GM23338 (cell line): ENCODE data around the gene GOLGA8B. TPM values are rescaled to one million over a fixed set of nuclear protein-coding genes. Genes with fewer than 3 reads are reported as not detected.

Experiments
- ATAC-seq: fragments of 200-7000 bp; cut with Tn5 transposase; 3 replicates; pipeline ENCODE4 v1.9.1; 2020
- DNase-seq: peaks from one replicate; pipeline ENCODE4 v3.0.0-alpha.2; 2015; ENCODE audit warnings: low spot score
- H2AFZ ChIP-seq: fragments of 200-600 bp; sonication (generic); 2 replicates; pipeline ENCODE4 v1.8.0; 2016; ENCODE audit warnings: antibody characterized with exemption, mild to moderate bottlenecking, moderate library complexity
- H3F3A ChIP-seq: fragments of 200-600 bp; sonication (generic); replicated peaks from 2 replicates; pipeline ENCODE4 v1.8.0; 2017; ENCODE audit warnings: antibody characterized with exemption, mixed run types, low read depth
- H3K27ac ChIP-seq: fragments of 200-600 bp; sonication (generic); 2 replicates; pipeline ENCODE4 v1.6.1; 2016; ENCODE audit warnings: low read depth
- H3K27me3 ChIP-seq: fragments of 200-600 bp; sonication (generic); 2 replicates; pipeline ENCODE4 v1.8.0; 2016; ENCODE audit warnings: mild to moderate bottlenecking, mixed run types, moderate library complexity; ENCODE audit not compliant: insufficient read depth
- H3K36me3 ChIP-seq: fragments of 200-600 bp; sonication (generic); 2 replicates; pipeline ENCODE4 v1.8.0; 2016; ENCODE audit warnings: mild to moderate bottlenecking; ENCODE audit not compliant: insufficient read depth
- H3K4me1 ChIP-seq: fragments of 200-600 bp; sonication (generic); 2 replicates; pipeline ENCODE4 v1.8.0; 2016; ENCODE audit warnings: mild to moderate bottlenecking, moderate library complexity; ENCODE audit not compliant: insufficient read depth
- H3K4me2 ChIP-seq: fragments of 200-600 bp; sonication (generic); 2 replicates; pipeline ENCODE4 v1.7.1; 2017; ENCODE audit warnings: mixed run types
- H3K4me3 ChIP-seq: fragments of 200-600 bp; sonication (generic); 2 replicates; pipeline ENCODE4 v1.6.1; 2016; ENCODE audit warnings: mixed run types
- H3K79me2 ChIP-seq: fragments of 200-600 bp; sonication (generic); replicated peaks from 2 replicates; pipeline ENCODE4 v1.8.0; 2017; ENCODE audit warnings: mild to moderate bottlenecking; ENCODE audit not compliant: insufficient read depth
- H3K9me2 ChIP-seq: fragments of 200-600 bp; sonication (generic); 2 replicates; pipeline ENCODE4 v1.8.0; 2017; ENCODE audit not compliant: insufficient read depth
- H4K20me1 ChIP-seq: fragments of 200-600 bp; sonication (generic); replicated peaks from 2 replicates; pipeline ENCODE4 v1.8.0; 2017; ENCODE audit warnings: mild to moderate bottlenecking; ENCODE audit not compliant: insufficient read depth
- H3K27ac Mint-ChIP-seq: 2 replicates; pipeline ENCODE4 v1.8.0; 2020; ENCODE audit warnings: inconsistent platforms, mild to moderate bottlenecking, moderate library complexity, mixed read lengths
- H3K27me3 Mint-ChIP-seq: 3 replicates; pipeline ENCODE4 v1.8.0; 2022; ENCODE audit warnings: low read depth, mild to moderate bottlenecking, moderate library complexity, mixed read lengths, inconsistent platforms; ENCODE audit not compliant: insufficient read depth, poor library complexity
- H3K36me3 Mint-ChIP-seq: 3 replicates; pipeline ENCODE4 v1.8.0; 2021; ENCODE audit warnings: low read depth, mild to moderate bottlenecking, inconsistent platforms, moderate library complexity, mixed read lengths
- H3K4me1 Mint-ChIP-seq: 3 replicates; pipeline ENCODE4 v1.8.0; 2020; ENCODE audit warnings: mild to moderate bottlenecking, inconsistent platforms, mixed read lengths
- H3K4me3 Mint-ChIP-seq: 3 replicates; pipeline ENCODE4 v1.8.0; 2021; ENCODE audit warnings: moderate library complexity, mild to moderate bottlenecking, inconsistent platforms, mixed read lengths
- H3K9me3 Mint-ChIP-seq: 3 replicates; pipeline ENCODE4 v1.8.0; 2020; ENCODE audit warnings: moderate library complexity, mild to moderate bottlenecking, inconsistent platforms, mixed read lengths
- CREB1 ChIP-seq: fragments of 250-450 bp; sonication (Bioruptor Pico); IDR thresholded peaks from 2 replicates; pipeline ENCODE4 v1.5.0; 2020; ENCODE audit warnings: low read depth, mild to moderate bottlenecking, moderate library complexity
- CTCF ChIP-seq, 2 experiments: fragments of 200-600 bp in 1 of 2; sonication (generic) in 1 of 2; conservative IDR thresholded peaks; 2 replicates each; pipeline versions ENCODE4 v1.5.1 to v1.6.1; 2016 to 2017; ENCODE audit warnings: antibody characterized with exemption in 2 of 2, low read depth in 2 of 2, mild to moderate bottlenecking in 2 of 2, moderate library complexity in 1 of 2
- EZH2 ChIP-seq: fragments of 200-600 bp; sonication (generic); IDR thresholded peaks from one replicate; pipeline ENCODE4 v1.8.0; 2017; ENCODE audit warnings: antibody characterized with exemption, mild to moderate bottlenecking, low read depth; ENCODE audit not compliant: unreplicated experiment
- EZH2phosphoT487 ChIP-seq: fragments of 200-600 bp; sonication (generic); IDR thresholded peaks from one replicate; pipeline ENCODE4 v1.8.1; 2018; ENCODE audit warnings: antibody characterized with exemption; ENCODE audit not compliant: unreplicated experiment
- JUNB ChIP-seq: IDR thresholded peaks from one replicate; pipeline ENCODE4 v1.6.1; 2016; ENCODE audit warnings: antibody characterized with exemption; ENCODE audit not compliant: unreplicated experiment
- NANOG ChIP-seq: IDR thresholded peaks from 2 replicates; pipeline ENCODE4 v1.6.1; 2016; ENCODE audit warnings: antibody characterized with exemption, borderline replicate concordance
- POLR2AphosphoS5 ChIP-seq: IDR thresholded peaks from 2 replicates; pipeline ENCODE4 v1.6.1; 2016; ENCODE audit warnings: antibody characterized with exemption, low read depth
- REST ChIP-seq: IDR thresholded peaks from one replicate; pipeline ENCODE4 v1.6.1; 2018; ENCODE audit warnings: antibody characterized with exemption; ENCODE audit not compliant: unreplicated experiment
- STAT1 ChIP-seq: IDR thresholded peaks from one replicate; pipeline ENCODE4 v1.6.1; 2016; ENCODE audit warnings: antibody characterized with exemption; ENCODE audit not compliant: unreplicated experiment
- ZNF114 ChIP-seq: fragments of 250-450 bp; sonication (Bioruptor Pico); IDR thresholded peaks from 2 replicates; pipeline ENCODE4 v1.5.0; 2020; ENCODE audit warnings: mild to moderate bottlenecking, moderate library complexity
- ZNF331 ChIP-seq: fragments of 250-450 bp; sonication (Bioruptor Pico); IDR thresholded peaks from 2 replicates; pipeline ENCODE4 v1.5.0; 2020; ENCODE audit warnings: low read depth, mild to moderate bottlenecking, moderate library complexity
- ZNF462 ChIP-seq: fragments of 250-450 bp; sonication (Bioruptor Pico); IDR thresholded peaks from 2 replicates; pipeline ENCODE4 v1.5.0; 2020; ENCODE audit warnings: mild to moderate bottlenecking, moderate library complexity
- polyA plus RNA-seq: library from polyadenylated mRNA; unstranded; fragments of >200 nt; fragmentation: Nextera tagmentation; extraction: Ambion mirVana; gene quantifications from 2 replicates; pipeline ENCODE4 v1.2.1, GENCODE V29; 2016
- total RNA-seq: library from RNA; depleted of rRNA; stranded (reverse); fragments of >200 nt; shearing (Covaris generic); gene quantifications from 2 replicates; pipeline ENCODE4 v1.2.3, GENCODE V29; 2014
- TF ChIP-seq, protein P1 (sequence below): IDR thresholded peaks from 2 replicates; pipeline ENCODE4 v1.6.1; 2016; ENCODE audit warnings: antibody characterized with exemption

Gene GOLGA8B
- total and polyA plus RNA-seq, 2 experiments from 2014 or later, result 44.9 to 50.2 TPM

- no peaks in the 10 kb centered on the region for H3K9me2 ChIP-seq
- H3K27ac ChIP-seq, result no peak overlapping the region
- H3K79me2 ChIP-seq, result no peaks in the 10 kb centered on the region
- no peaks in the 10 kb centered on the region for H3K4me1 ChIP-seq
- no peaks in the 10 kb centered on the region for H3K27me3 ChIP-seq
- H3K4me2 ChIP-seq, result no peak overlapping the region
- TF ChIP-seq ZNF462 (no peak), ZNF331 (CRISPR knock-in tag) (no peak), CREB1 (CRISPR knock-in tag) (no peak), POLR2AphosphoS5 (no peak), NANOG (no peak), ZNF114 (no peak), EZH2phosphoT487 (no peak), CTCF (conservative IDR thresholded peaks at IDR 0.05; ENCODE audit: low read depth in 2 of 2) (no peak), EZH2 (no peak), REST (no peak), STAT1 (no peak), JUNB (no peak)
- TF ChIP-seq, protein P1, sequence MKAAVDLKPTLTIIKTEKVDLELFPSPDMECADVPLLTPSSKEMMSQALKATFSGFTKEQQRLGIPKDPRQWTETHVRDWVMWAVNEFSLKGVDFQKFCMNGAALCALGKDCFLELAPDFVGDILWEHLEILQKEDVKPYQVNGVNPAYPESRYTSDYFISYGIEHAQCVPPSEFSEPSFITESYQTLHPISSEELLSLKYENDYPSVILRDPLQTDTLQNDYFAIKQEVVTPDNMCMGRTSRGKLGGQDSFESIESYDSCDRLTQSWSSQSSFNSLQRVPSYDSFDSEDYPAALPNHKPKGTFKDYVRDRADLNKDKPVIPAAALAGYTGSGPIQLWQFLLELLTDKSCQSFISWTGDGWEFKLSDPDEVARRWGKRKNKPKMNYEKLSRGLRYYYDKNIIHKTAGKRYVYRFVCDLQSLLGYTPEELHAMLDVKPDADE, result no peak
- no peaks in the 10 kb centered on the region for H3K4me1 Mint-ChIP-seq
- no peak overlapping the region for H3K4me3 Mint-ChIP-seq
- H4K20me1 ChIP-seq, result no peaks in the 10 kb centered on the region
- H3K36me3 ChIP-seq, result no peaks in the 10 kb centered on the region
- H3K4me3 ChIP-seq, result no peak overlapping the region
- no peak overlapping the region for H2AFZ ChIP-seq
- DNase-seq (no peak), ATAC-seq (no peak)
- no peaks in the 10 kb centered on the region for H3K9me3 Mint-ChIP-seq
- no peak overlapping the region for H3K27ac Mint-ChIP-seq
- H3K27me3 Mint-ChIP-seq, result no peaks in the 10 kb centered on the region
- no peaks in the 10 kb centered on the region for H3F3A ChIP-seq
- H3K36me3 Mint-ChIP-seq, result no peaks in the 10 kb centered on the region
Observed at GRCh38 chr15:34620814-34621213, 37.4 kb upstream of the GOLGA8B start.
